ENCODE results near the gene DLG3.

- TF ChIP-seq, protein P1, sequence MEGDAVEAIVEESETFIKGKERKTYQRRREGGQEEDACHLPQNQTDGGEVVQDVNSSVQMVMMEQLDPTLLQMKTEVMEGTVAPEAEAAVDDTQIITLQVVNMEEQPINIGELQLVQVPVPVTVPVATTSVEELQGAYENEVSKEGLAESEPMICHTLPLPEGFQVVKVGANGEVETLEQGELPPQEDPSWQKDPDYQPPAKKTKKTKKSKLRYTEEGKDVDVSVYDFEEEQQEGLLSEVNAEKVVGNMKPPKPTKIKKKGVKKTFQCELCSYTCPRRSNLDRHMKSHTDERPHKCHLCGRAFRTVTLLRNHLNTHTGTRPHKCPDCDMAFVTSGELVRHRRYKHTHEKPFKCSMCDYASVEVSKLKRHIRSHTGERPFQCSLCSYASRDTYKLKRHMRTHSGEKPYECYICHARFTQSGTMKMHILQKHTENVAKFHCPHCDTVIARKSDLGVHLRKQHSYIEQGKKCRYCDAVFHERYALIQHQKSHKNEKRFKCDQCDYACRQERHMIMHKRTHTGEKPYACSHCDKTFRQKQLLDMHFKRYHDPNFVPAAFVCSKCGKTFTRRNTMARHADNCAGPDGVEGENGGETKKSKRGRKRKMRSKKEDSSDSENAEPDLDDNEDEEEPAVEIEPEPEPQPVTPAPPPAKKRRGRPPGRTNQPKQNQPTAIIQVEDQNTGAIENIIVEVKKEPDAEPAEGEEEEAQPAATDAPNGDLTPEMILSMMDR (IDR thresholded peaks at IDR 0.05): no peak
- TF ChIP-seq POLR2A (IDR thresholded peaks at IDR 0.05) (no peak), EP300 (IDR thresholded peaks at IDR 0.05) (no peak)
These were observed 45.7 kb upstream of the DLG3 start for GRCh38 chrX:70398899-70399298.

Data from ovary (tissue), 3 donors.